Upper lobe of left lung (tissue), 6 donors: Measurements from ENCODE around the gene ZNHIT2. TPM values are rescaled to one million over a fixed set of nuclear protein-coding genes. Genes with fewer than 3 reads are reported as not detected.
A peak's percentile ranks its signal among the peaks of the same experiment; 100 is the strongest.

Experiments
- ATAC-seq, 2 donors: fragments of 200-7000 bp; cut with Tn5 transposase; one replicate each; pipeline ENCODE4 v1.9.1; 2022; ENCODE audit warnings: mild to moderate bottlenecking in 2 of 2, moderate library complexity in 2 of 2; ENCODE audit not compliant: low FRiP score in 2 of 2
- DNase-seq, 2 donors: peaks; one replicate each; pipeline ENCODE4 v3.0.0-alpha.2; 2019 to 2020
- H3K27ac ChIP-seq, 4 donors: fragments of 200-600 bp; sonication (generic); one replicate each; pipeline ENCODE4 v1.5.1; 2016 to 2019
- H3K27me3 ChIP-seq, 4 donors: fragments of 200-600 bp; sonication (generic); one replicate each; pipeline ENCODE4 v1.5.1; 2017 to 2019
- H3K36me3 ChIP-seq, 4 donors: fragments of 200-600 bp; sonication (generic); one replicate each; pipeline ENCODE4 v1.5.1; 2016 to 2019
- H3K4me1 ChIP-seq, 4 donors: fragments of 200-600 bp; sonication (generic); one replicate each; pipeline ENCODE4 v1.5.1; 2018 to 2019
- H3K4me3 ChIP-seq, 4 donors: fragments of 200-600 bp; sonication (generic); one replicate each; pipeline ENCODE4 v1.5.1; 2017 to 2019; ENCODE audit warnings: mild to moderate bottlenecking in 2 of 4, moderate library complexity in 1 of 4
- H3K9me3 ChIP-seq, 4 donors: fragments of 200-600 bp; sonication (generic); one replicate each; pipeline ENCODE4 v1.5.1; 2018 to 2019
- EP300 ChIP-seq, 4 donors: sonication (generic); formaldehyde crosslinking; IDR thresholded peaks; one replicate each; pipeline ENCODE4 v1.5.1; 2017; ENCODE audit warnings: antibody characterized with exemption in 4 of 4, control low read depth in 2 of 4
- POLR2A ChIP-seq, 4 donors: fragments of 450-650 bp; IDR thresholded peaks; one replicate each; pipeline ENCODE4 v1.5.1; 2016 to 2017; ENCODE audit warnings: antibody characterized with exemption in 4 of 4, mild to moderate bottlenecking in 2 of 4
- POLR2AphosphoS5 ChIP-seq, 2 donors: sonication (generic); formaldehyde crosslinking; IDR thresholded peaks; one replicate each; pipeline ENCODE4 v1.5.1; 2017; ENCODE audit warnings: antibody characterized with exemption in 2 of 2
- WGBS, 2 donors: methylation state at CpG; one replicate each; pipeline ENCODE4 v1.1.5; 2017 to 2018; 5-methylcytosine and 5-hydroxymethylcytosine counted together
- total RNA-seq, 6 donors: library from RNA; depleted of rRNA in 4 of 6; stranded (reverse); fragments of >200 nt in 4 of 6; gene quantifications; one replicate each; pipeline versions ENCODE4 v1.1.0 to v1.2.1, GENCODE V29; 2016 to 2021
- TF ChIP-seq, protein P1 (sequence below), 6 experiments: fragments of 450-650 bp in 4 of 6; fragments of 200-600 bp in 2 of 6; sonication (generic) in 2 of 6; IDR thresholded peaks; one replicate each; pipeline ENCODE4 v1.5.1; 2016 to 2019; ENCODE audit warnings: antibody characterized with exemption in 6 of 6
- donor health status: DM: no; HTN: no; CAD: no; lungs with moderate emphysema.
- donor health status: DM: no; HTN: yes; CAD: no; lungs with severe emphysema.

Gene ZNHIT2
- total RNA-seq, 6 donors from 2014 or later = 12.6 to 28.5 (median 15.2) TPM

- Histone ChIP-seq H3K36me3 (peaks cover 8 to 31% (median 23%) of the 10 kb centered on the region in 4 donors), H3K27me3 (no peaks in the 10 kb centered on the region), H3K4me3 (no peak overlapping the region), H3K9me3 (no peaks in the 10 kb centered on the region), H3K4me1 (peaks cover 31 to 57% (median 44%) of the 10 kb centered on the region in 4 donors), H3K27ac (peak overlapping the region in 2 of 4 donors; percentile 52 to 55)
- no peak for ATAC-seq
- DNase-seq = peak in 1 of 2 donors; percentile 84
- WGBS, 2 donors = 90 to 91% methylated on average over 20 to 36 of the region's 36 CpGs
- TF ChIP-seq POLR2AphosphoS5 (IDR thresholded peaks at IDR 0.05) (no peak), EP300 (IDR thresholded peaks at IDR 0.05) (no peak), POLR2A (IDR thresholded peaks at IDR 0.05) (no peak)
- TF ChIP-seq, protein P1, sequence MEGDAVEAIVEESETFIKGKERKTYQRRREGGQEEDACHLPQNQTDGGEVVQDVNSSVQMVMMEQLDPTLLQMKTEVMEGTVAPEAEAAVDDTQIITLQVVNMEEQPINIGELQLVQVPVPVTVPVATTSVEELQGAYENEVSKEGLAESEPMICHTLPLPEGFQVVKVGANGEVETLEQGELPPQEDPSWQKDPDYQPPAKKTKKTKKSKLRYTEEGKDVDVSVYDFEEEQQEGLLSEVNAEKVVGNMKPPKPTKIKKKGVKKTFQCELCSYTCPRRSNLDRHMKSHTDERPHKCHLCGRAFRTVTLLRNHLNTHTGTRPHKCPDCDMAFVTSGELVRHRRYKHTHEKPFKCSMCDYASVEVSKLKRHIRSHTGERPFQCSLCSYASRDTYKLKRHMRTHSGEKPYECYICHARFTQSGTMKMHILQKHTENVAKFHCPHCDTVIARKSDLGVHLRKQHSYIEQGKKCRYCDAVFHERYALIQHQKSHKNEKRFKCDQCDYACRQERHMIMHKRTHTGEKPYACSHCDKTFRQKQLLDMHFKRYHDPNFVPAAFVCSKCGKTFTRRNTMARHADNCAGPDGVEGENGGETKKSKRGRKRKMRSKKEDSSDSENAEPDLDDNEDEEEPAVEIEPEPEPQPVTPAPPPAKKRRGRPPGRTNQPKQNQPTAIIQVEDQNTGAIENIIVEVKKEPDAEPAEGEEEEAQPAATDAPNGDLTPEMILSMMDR (IDR thresholded peaks at IDR 0.05) = no peak
These were observed 8.0 kb downstream of the ZNHIT2 start for GRCh38 chr11:65109231-65110198.

DNA sequence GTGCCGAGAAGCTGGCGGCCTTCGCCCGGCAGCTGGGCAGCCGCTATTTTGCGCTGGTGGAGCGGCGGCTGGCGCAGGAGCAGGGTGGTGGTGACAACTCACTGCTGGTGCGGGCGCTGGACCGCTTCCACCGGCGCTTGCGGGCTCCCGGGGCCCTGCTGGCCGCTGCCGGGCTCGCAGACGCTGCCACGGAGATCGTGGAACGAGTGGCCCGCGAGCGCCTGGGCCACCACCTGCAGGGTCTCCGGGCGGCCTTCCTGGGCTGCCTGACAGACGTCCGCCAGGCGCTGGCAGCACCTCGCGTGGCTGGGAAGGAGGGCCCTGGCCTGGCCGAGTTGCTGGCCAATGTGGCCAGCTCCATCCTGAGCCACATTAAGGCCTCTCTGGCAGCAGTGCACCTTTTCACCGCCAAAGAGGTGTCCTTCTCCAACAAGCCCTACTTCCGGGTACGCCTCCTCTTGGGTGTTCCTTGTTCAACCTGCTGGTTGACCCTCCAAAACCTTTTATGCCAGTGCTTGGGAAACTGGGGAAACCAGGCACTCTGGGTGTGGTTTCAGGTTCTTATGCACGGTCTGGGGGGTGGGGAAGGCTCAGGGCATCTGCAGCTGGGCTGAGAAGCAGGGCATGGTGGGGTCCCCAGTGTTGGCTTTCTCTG is 8.9 kb downstream of the ZNHIT2 start:
- ATAC-seq = no peak
- Histone ChIP-seq H3K9me3 (no peaks in the 10 kb centered on the region), H3K27ac (peak overlapping the region in 2 of 4 donors; percentile 35 to 47), H3K36me3 (peaks cover 8 to 31% (median 23%) of the 10 kb centered on the region in 4 donors), H3K27me3 (no peaks in the 10 kb centered on the region), H3K4me3 (no peak overlapping the region), H3K4me1 (peaks cover 37 to 59% (median 46%) of the 10 kb centered on the region in 4 donors)
- 89 to 91% methylated on average over 11 to 38 of the region's 38 CpGs for WGBS, 2 donors
- DNase-seq = peak; percentile 80 to 85
- no peak for TF ChIP-seq EP300 (IDR thresholded peaks at IDR 0.05)
- peak in 1 of 4 donors; percentile 5 for TF ChIP-seq POLR2A (IDR thresholded peaks at IDR 0.05)

GRCh38 chr11:65107751-65108468 is 9.6 kb downstream of the ZNHIT2 start:
- H3K9me3 ChIP-seq = no peaks in the 10 kb centered on the region
- DNase-seq (peak in 1 of 2 donors; percentile 85), ATAC-seq (no peak)
- H3K4me3 ChIP-seq = no peak overlapping the region
- peaks cover 30 to 52% (median 39%) of the 10 kb centered on the region in 4 donors for H3K4me1 ChIP-seq
- no peak for TF ChIP-seq EP300 (IDR thresholded peaks at IDR 0.05)
- TF ChIP-seq, protein P1 (IDR thresholded peaks at IDR 0.05) = no peak
- TF ChIP-seq POLR2AphosphoS5 (IDR thresholded peaks at IDR 0.05) = no peak
- no peak for TF ChIP-seq POLR2A (IDR thresholded peaks at IDR 0.05)
- H3K36me3 ChIP-seq = peaks cover 8 to 31% (median 23%) of the 10 kb centered on the region in 4 donors
- WGBS, 2 donors = 94 to 97% methylated on average over 34 to 45 of the region's 52 CpGs
- no peaks in the 10 kb centered on the region for H3K27me3 ChIP-seq
- H3K27ac ChIP-seq = peak overlapping the region in 2 of 4 donors; percentile 35 to 47

- no peak for ATAC-seq
- 92 to 95% methylated on average over 9 to 15 of the region's 15 CpGs for WGBS, 2 donors
- no peak overlapping the region for H3K4me3 ChIP-seq
- H3K36me3 ChIP-seq = peaks cover 8 to 31% (median 23%) of the 10 kb centered on the region in 4 donors
- H3K27ac ChIP-seq = no peak overlapping the region
- TF ChIP-seq POLR2AphosphoS5 (IDR thresholded peaks at IDR 0.05) = no peak
- TF ChIP-seq, protein P1 (IDR thresholded peaks at IDR 0.05) = no peak
- TF ChIP-seq POLR2A (IDR thresholded peaks at IDR 0.05) = no peak
- no peak for TF ChIP-seq EP300 (IDR thresholded peaks at IDR 0.05)
- peak in 1 of 2 donors; percentile 34 for DNase-seq
- H3K27me3 ChIP-seq = no peaks in the 10 kb centered on the region
- H3K9me3 ChIP-seq = no peaks in the 10 kb centered on the region
- peaks cover 25 to 51% (median 35%) of the 10 kb centered on the region in 4 donors for H3K4me1 ChIP-seq
These were observed 10.4 kb downstream of the ZNHIT2 start for GRCh38 chr11:65107078-65107477.
